ENCODE data around the gene RBM34.

Gene RBM34

GRCh38 chr1:235139315-235139714 lies 21.7 kb downstream of the RBM34 start:
- no peaks in the 10 kb centered on the region for H3K27me3 ChIP-seq (ENCODE audit: insufficient read depth, low read length)
- H3K18ac ChIP-seq (ENCODE audit: low read length) = no peak overlapping the region
- H3K4me3 ChIP-seq (ENCODE audit: low read depth, low read length) = no peak overlapping the region
- no peak overlapping the region for H3K14ac ChIP-seq (ENCODE audit: low read length)
- H3K27ac ChIP-seq (ENCODE audit: low read depth, low read length) = no peak overlapping the region
- H3K79me1 ChIP-seq (ENCODE audit: low read length) = no peaks in the 10 kb centered on the region
- no peak overlapping the region for H2AFZ ChIP-seq (ENCODE audit: insufficient read depth, low read length, poor library complexity)
- H3K4me2 ChIP-seq (ENCODE audit: low read length) = no peak overlapping the region
- H4K8ac ChIP-seq (ENCODE audit: low read depth, low read length) = no peak overlapping the region
- H3K4ac ChIP-seq (ENCODE audit: low read depth, low read length) = no peak overlapping the region
- no peak overlapping the region for H3K23ac ChIP-seq (ENCODE audit: low read length)
- no CpG with 5 or more reads among the region's 5 CpGs for WGBS (ENCODE audit: extremely low coverage, insufficient coverage, insufficient read length)
- no peak overlapping the region for H2BK5ac ChIP-seq (ENCODE audit: low read depth, low read length, poor library complexity)
- H3K4me1 ChIP-seq (ENCODE audit: control insufficient read depth in 1 of 2, insufficient read depth in 2 of 2, low read length in 2 of 2) = no peaks in the 10 kb centered on the region
- no peak overlapping the region for H2BK12ac ChIP-seq (ENCODE audit: low read length)
- H3K36me3 ChIP-seq (ENCODE audit: control insufficient read depth in 1 of 2, insufficient read depth in 2 of 2, low read length in 2 of 2) = peaks cover 52 to 66% of the 10 kb centered on the region in 2 experiments
- H2AK5ac ChIP-seq (ENCODE audit: low read length) = no peak overlapping the region
- H3K79me2 ChIP-seq (ENCODE audit: control insufficient read depth, insufficient read depth, low read length, poor library complexity) = no peaks in the 10 kb centered on the region
- no peak overlapping the region for H4K91ac ChIP-seq (ENCODE audit: low read depth, low read length)
- H2BK120ac ChIP-seq (ENCODE audit: insufficient read depth, low read length, poor library complexity) = no peak overlapping the region
- H4K12ac ChIP-seq (ENCODE audit: low read depth, low read length) = no peak overlapping the region
- H3K9me3 ChIP-seq (ENCODE audit: insufficient read depth, low read depth, low read length) = peaks cover 2% of the 10 kb centered on the region
- DNase-seq = no peak
- no peak overlapping the region for H3K9ac ChIP-seq (ENCODE audit: low read length)

DNA sequence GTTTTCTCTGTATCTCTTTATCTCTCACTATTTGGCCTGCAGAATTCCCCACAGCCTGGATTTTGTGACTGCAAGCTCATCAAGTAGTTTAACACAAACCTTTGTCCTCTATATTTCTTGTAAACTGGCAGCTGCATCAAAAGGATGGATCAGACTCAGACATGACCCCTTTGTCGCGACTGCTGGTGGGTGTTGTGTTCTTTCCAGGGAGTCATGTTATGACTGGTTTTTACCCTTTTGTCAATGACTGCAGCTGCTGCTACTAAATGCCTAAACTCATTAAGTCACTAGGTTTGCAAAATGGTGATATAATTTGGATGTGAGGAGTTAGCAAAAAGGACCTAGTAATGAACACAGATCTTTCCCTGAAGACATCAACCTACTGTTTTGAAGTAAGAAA lies 22.2 kb downstream of the RBM34 start:
- H3K79me1 ChIP-seq (ENCODE audit: low read length) = no peaks in the 10 kb centered on the region
- H3K4me1 ChIP-seq (ENCODE audit: control insufficient read depth in 1 of 2, insufficient read depth in 2 of 2, low read length in 2 of 2) = no peaks in the 10 kb centered on the region
- peaks cover 56 to 69% of the 10 kb centered on the region in 2 experiments for H3K36me3 ChIP-seq (ENCODE audit: control insufficient read depth in 1 of 2, insufficient read depth in 2 of 2, low read length in 2 of 2)
- H3K23ac ChIP-seq (ENCODE audit: low read length) = no peak overlapping the region
- no peak overlapping the region for H3K4me3 ChIP-seq (ENCODE audit: low read depth, low read length)
- no peak overlapping the region for H3K27ac ChIP-seq (ENCODE audit: low read depth, low read length)
- no peak overlapping the region for H3K14ac ChIP-seq (ENCODE audit: low read length)
- H3K9ac ChIP-seq (ENCODE audit: low read length) = no peak overlapping the region
- no peak overlapping the region for H4K91ac ChIP-seq (ENCODE audit: low read depth, low read length)
- H3K18ac ChIP-seq (ENCODE audit: low read length) = no peak overlapping the region
- no peak overlapping the region for H2AK5ac ChIP-seq (ENCODE audit: low read length)
- H2BK12ac ChIP-seq (ENCODE audit: low read length) = no peak overlapping the region
- no peak for DNase-seq
- no peak overlapping the region for H3K4me2 ChIP-seq (ENCODE audit: low read length)
- no peak overlapping the region for H2BK120ac ChIP-seq (ENCODE audit: insufficient read depth, low read length, poor library complexity)
- H3K9me3 ChIP-seq (ENCODE audit: insufficient read depth, low read depth, low read length) = peaks cover 2% of the 10 kb centered on the region
- no peak overlapping the region for H4K12ac ChIP-seq (ENCODE audit: low read depth, low read length)
- H2AFZ ChIP-seq (ENCODE audit: insufficient read depth, low read length, poor library complexity) = no peak overlapping the region
- no peak overlapping the region for H3K4ac ChIP-seq (ENCODE audit: low read depth, low read length)
- WGBS (ENCODE audit: extremely low coverage, insufficient coverage, insufficient read length) = no CpG with 5 or more reads among the region's 2 CpGs
- no peak overlapping the region for H2BK5ac ChIP-seq (ENCODE audit: low read depth, low read length, poor library complexity)
- H4K8ac ChIP-seq (ENCODE audit: low read depth, low read length) = no peak overlapping the region
- H3K79me2 ChIP-seq (ENCODE audit: control insufficient read depth, insufficient read depth, low read length, poor library complexity) = no peaks in the 10 kb centered on the region
- no peaks in the 10 kb centered on the region for H3K27me3 ChIP-seq (ENCODE audit: insufficient read depth, low read length)

DNA sequence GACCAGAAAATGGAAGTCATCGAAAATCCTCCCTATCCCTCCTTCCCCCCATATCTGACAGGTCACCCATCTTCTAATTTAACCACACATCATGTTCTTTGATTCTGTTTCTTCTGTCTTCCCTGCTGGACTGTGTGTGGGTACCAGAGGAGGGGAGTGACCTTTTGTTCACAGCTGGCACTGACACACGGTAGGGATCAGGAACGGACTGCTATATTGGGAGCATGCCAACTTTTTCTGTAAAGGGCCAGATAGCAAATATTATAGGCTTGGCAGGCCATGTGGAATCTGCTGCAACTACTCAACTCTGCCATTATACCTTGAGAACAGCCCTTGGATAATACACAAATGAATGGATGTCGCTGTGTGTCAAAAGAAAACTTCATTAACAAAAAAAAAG lies 24.9 kb downstream of the RBM34 start:
- Histone ChIP-seq H3K9ac (ENCODE audit: low read length) (no peak overlapping the region), H3K18ac (ENCODE audit: low read length) (no peak overlapping the region), H2AFZ (ENCODE audit: insufficient read depth, low read length, poor library complexity) (no peak overlapping the region), H4K8ac (ENCODE audit: low read depth, low read length) (no peak overlapping the region), H3K4ac (ENCODE audit: low read depth, low read length) (no peak overlapping the region), H3K4me3 (ENCODE audit: low read depth, low read length) (no peak overlapping the region), H2BK120ac (ENCODE audit: insufficient read depth, low read length, poor library complexity) (no peak overlapping the region), H3K23ac (ENCODE audit: low read length) (no peak overlapping the region), H3K4me2 (ENCODE audit: low read length) (no peak overlapping the region), H2BK12ac (ENCODE audit: low read length) (no peak overlapping the region), H3K36me3 (ENCODE audit: control insufficient read depth in 1 of 2, insufficient read depth in 2 of 2, low read length in 2 of 2) (peaks cover 43 to 60% of the 10 kb centered on the region in 2 experiments), H3K79me1 (ENCODE audit: low read length) (no peaks in the 10 kb centered on the region), H3K79me2 (ENCODE audit: control insufficient read depth, insufficient read depth, low read length, poor library complexity) (no peaks in the 10 kb centered on the region), H3K14ac (ENCODE audit: low read length) (no peak overlapping the region), H3K4me1 (ENCODE audit: control insufficient read depth in 1 of 2, insufficient read depth in 2 of 2, low read length in 2 of 2) (no peaks in the 10 kb centered on the region), H2BK5ac (ENCODE audit: low read depth, low read length, poor library complexity) (no peak overlapping the region), H4K91ac (ENCODE audit: low read depth, low read length) (no peak overlapping the region), H4K12ac (ENCODE audit: low read depth, low read length) (no peak overlapping the region), H2AK5ac (ENCODE audit: low read length) (no peak overlapping the region), H3K27me3 (ENCODE audit: insufficient read depth, low read length) (no peaks in the 10 kb centered on the region), H3K27ac (ENCODE audit: low read depth, low read length) (no peak overlapping the region), H3K9me3 (ENCODE audit: insufficient read depth, low read depth, low read length) (no peaks in the 10 kb centered on the region)
- DNase-seq = no peak
- WGBS (ENCODE audit: extremely low coverage, insufficient coverage, insufficient read length) = no CpG with 5 or more reads among the region's 4 CpGs

DNA sequence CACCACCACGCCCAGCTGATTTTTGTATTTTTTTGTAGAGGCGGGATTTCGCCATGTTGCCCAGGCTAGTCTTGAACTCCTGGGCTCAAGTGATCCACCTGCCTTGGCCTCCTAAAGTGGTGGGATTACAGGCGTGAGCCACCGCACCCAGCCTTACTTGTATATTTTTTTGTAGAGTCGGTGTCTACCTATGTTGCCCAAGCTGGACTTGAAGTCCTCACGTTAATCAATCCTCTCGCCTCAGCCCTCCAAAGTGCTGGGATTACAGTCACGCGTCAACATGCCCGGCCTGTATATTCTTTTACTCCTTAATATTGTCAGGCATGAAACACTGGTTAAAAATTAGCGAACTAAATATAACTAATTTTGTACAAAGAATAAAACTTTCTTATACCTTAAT lies 26.9 kb downstream of the RBM34 start:
- no peak overlapping the region for H4K91ac ChIP-seq (ENCODE audit: low read depth, low read length)
- H2AK5ac ChIP-seq (ENCODE audit: low read length) = no peak overlapping the region
- no peaks in the 10 kb centered on the region for H3K79me2 ChIP-seq (ENCODE audit: control insufficient read depth, insufficient read depth, low read length, poor library complexity)
- no peak overlapping the region for H3K18ac ChIP-seq (ENCODE audit: low read length)
- no peak for DNase-seq
- H3K23ac ChIP-seq (ENCODE audit: low read length) = no peak overlapping the region
- H3K4me2 ChIP-seq (ENCODE audit: low read length) = no peak overlapping the region
- no peak overlapping the region for H3K14ac ChIP-seq (ENCODE audit: low read length)
- no peaks in the 10 kb centered on the region for H3K27me3 ChIP-seq (ENCODE audit: insufficient read depth, low read length)
- no CpG with 5 or more reads among the region's 12 CpGs for WGBS (ENCODE audit: extremely low coverage, insufficient coverage, insufficient read length)
- peaks cover 2 to 5% of the 10 kb centered on the region in 2 experiments for H3K4me1 ChIP-seq (ENCODE audit: control insufficient read depth in 1 of 2, insufficient read depth in 2 of 2, low read length in 2 of 2)
- no peak overlapping the region for H2BK5ac ChIP-seq (ENCODE audit: low read depth, low read length, poor library complexity)
- no peaks in the 10 kb centered on the region for H3K79me1 ChIP-seq (ENCODE audit: low read length)
- no peak overlapping the region for H3K4ac ChIP-seq (ENCODE audit: low read depth, low read length)
- no peak overlapping the region for H3K9ac ChIP-seq (ENCODE audit: low read length)
- peaks cover 1% of the 10 kb centered on the region for H3K9me3 ChIP-seq (ENCODE audit: insufficient read depth, low read depth, low read length)
- H2BK120ac ChIP-seq (ENCODE audit: insufficient read depth, low read length, poor library complexity) = no peak overlapping the region
- no peak overlapping the region for H2AFZ ChIP-seq (ENCODE audit: insufficient read depth, low read length, poor library complexity)
- peaks cover 30 to 47% of the 10 kb centered on the region in 2 experiments for H3K36me3 ChIP-seq (ENCODE audit: control insufficient read depth in 1 of 2, insufficient read depth in 2 of 2, low read length in 2 of 2)
- no peak overlapping the region for H3K27ac ChIP-seq (ENCODE audit: low read depth, low read length)
- H3K4me3 ChIP-seq (ENCODE audit: low read depth, low read length) = no peak overlapping the region
- H2BK12ac ChIP-seq (ENCODE audit: low read length) = no peak overlapping the region
- H4K12ac ChIP-seq (ENCODE audit: low read depth, low read length) = no peak overlapping the region
- no peak overlapping the region for H4K8ac ChIP-seq (ENCODE audit: low read depth, low read length)
